ENCODE results near the gene LRRC55.

- no peak for TF ChIP-seq BMI1 (IDR thresholded peaks at IDR 0.05; ENCODE audit: low read length)
- TF ChIP-seq POLR2G (IDR thresholded peaks at IDR 0.05; ENCODE audit: low read depth, low read length) = no peak
- TF ChIP-seq JUNB (CRISPR knock-in tag; conservative IDR thresholded peaks at IDR 0.05) = no peak
- no peak for TF ChIP-seq MXI1 (IDR thresholded peaks at IDR 0.05; ENCODE audit: low read depth, low read length)
These were observed 24.8 kb upstream of the LRRC55 start for GRCh38 chr11:57156928-57157327.
